Esophagus squamous epithelium (tissue), 5 donors: ENCODE data around the gene ODAD4. TPM values are rescaled to one million over a fixed set of nuclear protein-coding genes. Genes with fewer than 3 reads are reported as not detected.

Source experiments
- DNase-seq: peaks from one replicate; lab custom pipeline; 2025; lab: John Stamatoyannopoulos, UW
- H3K27ac ChIP-seq, 4 donors: fragments of 200-600 bp; sonication (generic); one replicate each; pipeline ENCODE4 v1.5.1; 2016 to 2019; ENCODE audit warnings: mild to moderate bottlenecking in 1 of 4
- H3K27me3 ChIP-seq, 4 donors: fragments of 200-600 bp; sonication (generic); 1 replicate in 3 of 4; 2 replicates in 1 of 4; pipeline versions ENCODE4 v1.5.1 to v1.6.0; 2017 to 2021; ENCODE audit warnings: antibody characterized with exemption in 1 of 4
- H3K36me3 ChIP-seq, 3 donors: fragments of 200-600 bp; sonication (generic); one replicate each; pipeline ENCODE4 v1.5.1; 2016 to 2019
- H3K4me1 ChIP-seq, 3 donors: fragments of 200-600 bp; sonication (generic); one replicate each; pipeline ENCODE4 v1.5.1; 2017 to 2019
- H3K4me3 ChIP-seq, 4 donors: fragments of 200-600 bp; sonication (generic); 1 replicate in 3 of 4; 2 replicates in 1 of 4; pipeline ENCODE4 v1.5.1; 2016 to 2019; ENCODE audit warnings: mild to moderate bottlenecking in 2 of 4, moderate library complexity in 1 of 4
- H3K9me3 ChIP-seq, 3 donors: fragments of 200-600 bp; sonication (generic); one replicate each; pipeline ENCODE4 v1.5.1; 2016 to 2019
- CTCF ChIP-seq, 6 experiments: fragments of 450-650 bp in 4 of 6; fragments of 200-600 bp in 2 of 6; sonication (generic) in 2 of 6; IDR thresholded peaks; one replicate each; pipeline ENCODE4 v1.5.1; 2016 to 2019; ENCODE audit warnings: antibody characterized with exemption in 6 of 6, mild to moderate bottlenecking in 4 of 6, moderate library complexity in 4 of 6
- POLR2A ChIP-seq, 4 donors: fragments of 450-650 bp; IDR thresholded peaks; one replicate each; pipeline ENCODE4 v1.6.1; 2017; ENCODE audit warnings: antibody characterized with exemption in 4 of 4, mild to moderate bottlenecking in 4 of 4, moderate library complexity in 3 of 4
- WGBS, 2 donors: methylation state at CpG; one replicate each; pipeline ENCODE4 v1.1.5; 2018; 5-methylcytosine and 5-hydroxymethylcytosine counted together
- intact Hi-C: fragments of 100-400 bp; cut with DNase I; formaldehyde crosslinking; loops from one replicate; pipeline ENCODE4 v1.15.0; 2022
- total RNA-seq, 4 donors: library from RNA; depleted of rRNA; stranded (reverse); fragments of >200 nt; gene quantifications; one replicate each; pipeline ENCODE4 v1.1.0, GENCODE V29; 2016
- donor health status: DM: yes; HTN: yes; CAD: no.

The ODAD4 gene
- total RNA-seq, 4 donors from 2014 or later = 0.38 TPM; not detected in 3

GRCh38 chr17:41942626-41943373 lies 12.4 kb downstream of the ODAD4 start:
- Histone ChIP-seq H3K9me3 (no peaks in the 10 kb centered on the region), H3K36me3 (no peaks in the 10 kb centered on the region), H3K27me3 (no peaks in the 10 kb centered on the region), H3K27ac (no peak overlapping the region), H3K4me1 (no peaks in the 10 kb centered on the region), H3K4me3 (no peak overlapping the region)
- intact Hi-C loops = no loop called here
- TF ChIP-seq POLR2A (IDR thresholded peaks at IDR 0.05) = no peak
- TF ChIP-seq CTCF (IDR thresholded peaks at IDR 0.05) = no peak
- 88 to 94% methylated on average over 8 of the region's 8 CpGs for WGBS, 2 donors
- DNase-seq = no peak

GRCh38 chr17:41943492-41943891 lies 13.1 kb downstream of the ODAD4 start:
- Histone ChIP-seq H3K9me3 (no peaks in the 10 kb centered on the region), H3K4me1 (no peaks in the 10 kb centered on the region), H3K36me3 (no peaks in the 10 kb centered on the region), H3K27ac (no peak overlapping the region), H3K4me3 (no peak overlapping the region), H3K27me3 (no peaks in the 10 kb centered on the region)
- TF ChIP-seq POLR2A (IDR thresholded peaks at IDR 0.05) (no peak), CTCF (IDR thresholded peaks at IDR 0.05) (no peak)
- no peak for DNase-seq
- intact Hi-C loops = no loop called here
- WGBS, 2 donors = 87 to 88% methylated on average over 3 of the region's 3 CpGs

- H3K27ac ChIP-seq = no peak overlapping the region
Observed at GRCh38 chr17:41944943-41945342, 14.5 kb downstream of the ODAD4 start.

GRCh38 chr17:41948762-41949460 lies 18.5 kb downstream of the ODAD4 start:
- no peak for DNase-seq

More at GRCh38 chr17:41944943-41945342, 14.5 kb downstream of the ODAD4 start:
- H3K36me3 ChIP-seq = peaks cover 0 to 6% (median 0%) of the 10 kb centered on the region in 3 donors
- DNase-seq = no peak
- 65 to 73% methylated on average over 3 of the region's 3 CpGs for WGBS, 2 donors
- no peaks in the 10 kb centered on the region for H3K27me3 ChIP-seq
- H3K4me1 ChIP-seq = no peaks in the 10 kb centered on the region
- H3K4me3 ChIP-seq = no peak overlapping the region
- intact Hi-C loops = no loop called here
- no peaks in the 10 kb centered on the region for H3K9me3 ChIP-seq
- TF ChIP-seq CTCF (IDR thresholded peaks at IDR 0.05) (no peak), POLR2A (IDR thresholded peaks at IDR 0.05) (no peak)

More at GRCh38 chr17:41948762-41949460, 18.5 kb downstream of the ODAD4 start:
- H3K9me3 ChIP-seq = no peaks in the 10 kb centered on the region
- H3K27me3 ChIP-seq = no peaks in the 10 kb centered on the region
- TF ChIP-seq POLR2A (IDR thresholded peaks at IDR 0.05) (no peak), CTCF (IDR thresholded peaks at IDR 0.05) (no peak)
- H3K27ac ChIP-seq = no peak overlapping the region
- H3K4me3 ChIP-seq = no peak overlapping the region
- no peaks in the 10 kb centered on the region for H3K4me1 ChIP-seq
- H3K36me3 ChIP-seq = peaks cover 0 to 6% (median 0%) of the 10 kb centered on the region in 3 donors
- intact Hi-C loops = no loop called here
- WGBS, 2 donors = 75% methylated on average over 6 to 11 of the region's 11 CpGs
